ENCODE results near the gene PRKCZ.

PRKCZ gene

GRCh38 chr1:2060535-2060934, 10.3 kb downstream of the PRKCZ start:
- DNase-seq (ENCODE audit: low spot score): no peak
- no peak for TF ChIP-seq CTCF (IDR thresholded peaks at IDR 0.05; ENCODE audit: borderline replicate concordance, control extremely low read depth, extremely low read depth, insufficient read depth, missing control alignments)
- in situ Hi-C loops (cut with MboI; ENCODE audit: low sequenced_read_pairs, unreplicated experiment): no loop called here

GRCh38 chr1:2061065-2061778, 11.0 kb downstream of the PRKCZ start:
- in situ Hi-C loops (cut with MboI; ENCODE audit: low sequenced_read_pairs, unreplicated experiment): no loop called here
- TF ChIP-seq CTCF (IDR thresholded peaks at IDR 0.05; ENCODE audit: borderline replicate concordance, control extremely low read depth, extremely low read depth, insufficient read depth, missing control alignments): no peak

GRCh38 chr1:2065699-2066098, 15.5 kb downstream of the PRKCZ start:
- in situ Hi-C loops (cut with MboI; ENCODE audit: low sequenced_read_pairs, unreplicated experiment): no loop called here
- DNase-seq (ENCODE audit: low spot score): no peak
- TF ChIP-seq CTCF (IDR thresholded peaks at IDR 0.05; ENCODE audit: borderline replicate concordance, control extremely low read depth, extremely low read depth, insufficient read depth, missing control alignments): no peak

More at GRCh38 chr1:2061065-2061778, 11.0 kb downstream of the PRKCZ start:
- DNase-seq (ENCODE audit: low spot score): no peak

GRCh38 chr1:2067393-2067792, 17.2 kb downstream of the PRKCZ start:
- in situ Hi-C loops (cut with MboI; ENCODE audit: low sequenced_read_pairs, unreplicated experiment): no loop called here
- no peak for DNase-seq (ENCODE audit: low spot score)
- TF ChIP-seq CTCF (IDR thresholded peaks at IDR 0.05; ENCODE audit: borderline replicate concordance, control extremely low read depth, extremely low read depth, insufficient read depth, missing control alignments): no peak

GRCh38 chr1:2067981-2068380, 17.8 kb downstream of the PRKCZ start:
- TF ChIP-seq CTCF (IDR thresholded peaks at IDR 0.05; ENCODE audit: borderline replicate concordance, control extremely low read depth, extremely low read depth, insufficient read depth, missing control alignments): no peak
- in situ Hi-C loops (cut with MboI; ENCODE audit: low sequenced_read_pairs, unreplicated experiment): no loop called here
- DNase-seq (ENCODE audit: low spot score): no peak

- DNase-seq (ENCODE audit: low spot score): no peak
- no peak for TF ChIP-seq CTCF (IDR thresholded peaks at IDR 0.05; ENCODE audit: borderline replicate concordance, control extremely low read depth, extremely low read depth, insufficient read depth, missing control alignments)
- in situ Hi-C loops (cut with MboI; ENCODE audit: low sequenced_read_pairs, unreplicated experiment): no loop called here
Measured at GRCh38 chr1:2068951-2069350, 18.7 kb downstream of the PRKCZ start.

Measured in GM13976 (cell line).